ENCODE measurements around the gene SCUBE2.

The SCUBE2 gene

GRCh38 chr11:9072626-9073176 is 18.7 kb downstream of the SCUBE2 start:
- DNase-seq = no peak

GRCh38 chr11:9071692-9072091 is 19.7 kb downstream of the SCUBE2 start:
- DNase-seq = no peak

GRCh38 chr11:9070749-9071491 is 20.5 kb downstream of the SCUBE2 start:
- DNase-seq = no peak

- no peak for DNase-seq
Observed at GRCh38 chr11:9069862-9070470, 21.4 kb downstream of the SCUBE2 start.

DNA sequence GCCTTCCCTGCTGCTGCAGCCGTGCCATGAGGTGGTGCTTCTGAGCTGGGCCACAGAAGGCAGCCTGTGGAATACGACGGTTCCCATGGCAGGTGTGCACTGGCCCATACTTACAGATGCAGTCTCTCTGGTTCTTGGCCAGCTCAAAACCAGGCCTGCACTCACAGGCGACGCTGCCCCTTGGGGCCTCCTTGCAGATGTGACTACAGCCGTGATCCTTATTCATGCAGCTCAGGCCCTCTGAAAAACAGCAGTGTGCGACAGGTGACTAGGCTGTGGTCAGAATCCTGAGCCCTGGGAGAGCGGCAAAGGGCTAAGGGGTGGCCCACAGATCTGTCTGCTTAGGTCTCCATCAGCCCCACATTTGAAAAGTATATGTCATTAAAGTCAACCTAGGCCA is 22.1 kb downstream of the SCUBE2 start:
- no peak for DNase-seq

DNA sequence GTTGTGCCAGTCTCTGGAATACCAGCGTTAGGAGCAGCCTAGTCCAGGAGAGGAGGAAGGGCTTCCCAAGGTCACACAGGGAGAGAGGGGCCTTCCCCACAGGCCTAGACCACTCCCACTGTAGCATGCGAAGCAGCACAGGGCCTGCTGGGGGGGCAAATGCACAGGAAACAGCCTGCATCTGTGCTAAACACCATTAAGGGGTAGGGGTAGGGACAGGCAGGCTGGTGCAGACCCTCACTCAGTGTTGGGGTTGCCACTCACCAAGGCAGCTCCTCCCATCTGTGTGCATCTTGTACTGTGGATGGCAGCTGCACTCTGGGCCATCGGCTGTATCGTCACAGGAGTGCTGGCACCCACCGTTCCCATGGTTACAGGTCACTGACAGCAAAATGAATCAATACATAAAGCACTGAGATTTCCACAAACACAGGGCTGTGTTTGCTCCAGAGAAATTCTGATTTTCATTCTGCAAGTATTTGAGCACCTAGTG is 24.9 kb downstream of the SCUBE2 start:
- DNase-seq = no peak

- no peak for DNase-seq
Observed at GRCh38 chr11:9065607-9066432, 25.6 kb downstream of the SCUBE2 start.

- DNase-seq = no peak
Observed at GRCh38 chr11:9061807-9062206, 29.6 kb downstream of the SCUBE2 start.

DNA sequence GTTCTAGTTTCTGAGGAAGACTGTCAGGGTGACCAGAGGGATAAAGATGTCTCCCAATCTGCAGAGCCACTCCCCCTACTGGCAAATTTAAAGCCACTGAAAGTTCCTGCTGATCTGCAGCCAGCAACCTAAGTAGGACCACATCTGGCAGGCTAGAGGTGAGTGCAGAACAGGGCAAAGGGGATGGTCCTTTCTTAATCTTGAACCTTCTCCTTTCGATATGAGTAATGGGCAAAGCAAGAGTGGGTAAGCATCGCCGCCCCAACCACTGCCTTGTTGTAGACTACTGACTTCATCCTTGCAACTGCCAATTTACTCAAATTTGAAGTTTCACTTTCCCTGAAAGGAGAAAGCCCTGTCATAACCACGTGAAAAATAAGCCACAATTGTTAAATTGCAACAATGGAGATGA is 30.7 kb downstream of the SCUBE2 start:
- peak; percentile 31 to 53 for DNase-seq

DNA sequence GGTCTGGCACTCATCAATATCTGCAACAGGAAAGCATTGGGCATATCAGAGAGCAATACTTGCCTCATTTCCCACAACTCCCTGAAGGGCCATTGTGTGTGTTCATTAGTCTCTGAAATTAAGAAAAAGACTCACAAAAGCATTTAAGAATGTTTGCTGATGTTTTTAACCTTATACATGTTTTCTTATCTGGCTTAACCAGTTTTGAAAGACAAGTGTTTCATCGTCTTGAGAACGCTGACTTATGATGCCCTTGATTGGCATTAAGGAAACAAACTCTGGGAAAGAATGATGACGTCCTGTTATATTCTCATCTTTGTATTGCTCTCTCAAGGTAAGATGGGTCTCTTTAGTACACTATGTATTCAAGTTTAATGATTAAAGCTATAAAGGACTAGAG is 32.0 kb downstream of the SCUBE2 start:
- no peak for DNase-seq

DNA sequence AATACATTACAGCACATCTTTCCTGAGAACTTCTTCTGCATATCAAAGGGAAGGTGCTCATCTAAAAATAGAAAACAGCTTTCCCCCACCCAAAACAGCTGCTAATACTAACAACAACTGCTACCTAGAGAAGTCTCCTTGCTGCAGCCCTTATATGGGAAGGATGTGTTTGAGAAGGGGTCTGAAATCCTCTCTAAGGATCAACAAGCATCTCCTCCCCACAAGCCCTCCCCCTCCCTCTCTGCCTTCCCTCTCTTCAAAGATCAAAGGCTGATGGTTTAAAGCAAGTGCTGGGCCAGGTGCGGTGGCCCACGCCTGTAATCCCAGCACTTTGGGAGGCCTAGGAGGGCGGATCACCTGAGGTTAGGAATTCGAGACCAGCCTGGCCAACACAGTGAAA is 33.5 kb downstream of the SCUBE2 start:
- no peak for DNase-seq

- no peak for DNase-seq
Observed at GRCh38 chr11:9057007-9057406, 34.4 kb downstream of the SCUBE2 start.

DNA sequence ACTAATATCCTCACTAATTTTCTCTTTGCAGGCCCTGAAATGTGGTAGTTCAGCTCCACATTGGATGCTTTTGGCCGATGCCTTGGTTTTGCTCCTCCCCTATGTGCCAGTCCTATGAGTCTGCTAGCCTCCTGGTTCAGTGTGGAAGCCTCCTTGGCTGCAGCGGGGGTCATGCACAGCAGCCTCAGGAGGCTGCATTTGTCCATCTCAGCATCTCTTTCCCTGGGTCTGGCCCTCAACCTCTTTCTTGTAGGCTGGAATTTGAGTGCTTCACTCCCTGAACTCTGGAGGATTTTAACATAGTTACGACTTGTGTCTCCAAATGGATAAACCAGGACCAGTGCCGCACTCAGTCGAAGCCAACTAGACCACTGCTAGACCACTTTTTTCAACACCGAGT is 34.9 kb downstream of the SCUBE2 start:
- no peak for DNase-seq

DNA sequence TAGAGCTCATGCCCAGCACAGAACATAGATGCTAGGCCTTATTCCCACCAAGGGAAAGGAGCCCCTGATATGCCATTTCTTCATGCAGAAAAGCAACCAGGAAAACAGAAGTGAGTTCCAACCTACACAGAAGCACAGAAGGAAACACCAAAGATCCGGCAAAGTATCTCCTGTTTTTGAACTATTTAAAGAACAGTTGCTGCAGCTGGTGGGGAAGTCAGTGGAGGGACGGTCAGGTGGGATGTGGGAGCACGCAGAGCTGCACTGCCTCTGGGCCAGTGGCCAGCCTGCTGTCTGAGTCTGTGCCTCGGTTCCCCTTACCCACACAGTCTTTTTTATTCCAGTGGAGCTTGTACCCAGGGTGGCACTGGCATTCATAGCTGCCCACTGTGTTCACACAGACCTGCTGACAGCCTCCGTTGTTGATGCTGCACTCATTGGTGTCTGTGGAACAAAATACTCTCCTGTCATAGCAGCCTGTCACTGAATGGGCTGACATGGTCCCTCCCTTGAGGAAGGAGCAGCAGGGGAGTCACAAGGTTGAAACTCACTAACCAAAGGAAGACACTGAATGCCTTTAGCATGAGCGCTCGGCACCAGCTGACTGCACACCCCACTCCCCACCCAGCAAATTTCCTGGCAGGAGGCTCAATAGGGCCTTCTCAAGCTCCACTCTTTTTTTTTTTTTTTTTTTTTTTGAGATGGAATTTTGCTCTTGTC is 37.9 kb downstream of the SCUBE2 start:
- DNase-seq = no peak

GRCh38 chr11:9052316-9052715 is 39.1 kb downstream of the SCUBE2 start:
- DNase-seq = no peak

GRCh38 chr11:9049959-9050358 is 41.4 kb downstream of the SCUBE2 start:
- no peak for DNase-seq

DNA sequence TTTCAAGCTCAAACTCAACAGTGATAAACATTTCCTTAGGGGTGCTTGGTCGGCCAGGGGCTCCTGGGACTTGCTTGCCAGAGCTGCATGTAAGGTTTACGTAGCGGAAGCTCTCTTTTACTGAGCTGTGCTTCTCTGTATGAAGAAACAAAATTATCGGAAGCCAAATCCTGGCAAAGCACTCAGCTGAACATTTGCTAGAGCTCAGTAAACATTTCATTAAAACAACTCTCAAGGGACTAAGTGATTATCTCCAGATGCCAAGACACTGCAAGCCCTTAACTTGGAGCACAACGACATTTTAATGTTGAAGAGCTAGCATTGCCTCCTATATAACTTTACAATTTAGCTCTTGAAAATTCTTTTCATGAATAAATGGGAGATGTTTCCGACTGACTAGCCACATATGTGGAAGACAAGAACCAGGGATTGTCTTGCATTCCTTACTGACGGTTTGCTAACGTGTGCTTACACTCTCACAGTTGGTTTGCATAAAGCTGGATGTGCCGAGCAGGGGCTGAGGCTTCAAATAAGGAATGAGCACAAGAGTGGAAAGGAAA is 43.4 kb downstream of the SCUBE2 start:
- DNase-seq = no peak

DNA sequence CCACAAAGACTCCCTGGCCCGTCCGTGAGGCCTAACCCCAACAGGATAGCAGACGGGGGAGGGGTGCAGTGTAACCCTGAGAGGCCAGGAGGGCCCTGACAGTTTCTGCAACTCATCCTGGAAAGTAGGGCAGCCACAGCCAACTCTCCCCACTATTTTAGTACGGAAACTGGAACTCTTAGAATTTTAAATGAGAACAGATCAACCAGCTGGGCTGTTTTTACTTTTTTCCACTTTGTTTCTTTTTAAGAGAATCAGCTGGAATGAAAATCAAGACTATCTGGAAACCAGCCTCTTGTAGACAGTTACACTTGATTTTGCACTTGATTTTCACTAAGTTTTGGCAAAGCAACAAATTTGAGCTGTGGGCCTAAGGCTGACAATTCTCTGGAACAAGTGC is 44.9 kb downstream of the SCUBE2 start:
- no peak for DNase-seq

DNA sequence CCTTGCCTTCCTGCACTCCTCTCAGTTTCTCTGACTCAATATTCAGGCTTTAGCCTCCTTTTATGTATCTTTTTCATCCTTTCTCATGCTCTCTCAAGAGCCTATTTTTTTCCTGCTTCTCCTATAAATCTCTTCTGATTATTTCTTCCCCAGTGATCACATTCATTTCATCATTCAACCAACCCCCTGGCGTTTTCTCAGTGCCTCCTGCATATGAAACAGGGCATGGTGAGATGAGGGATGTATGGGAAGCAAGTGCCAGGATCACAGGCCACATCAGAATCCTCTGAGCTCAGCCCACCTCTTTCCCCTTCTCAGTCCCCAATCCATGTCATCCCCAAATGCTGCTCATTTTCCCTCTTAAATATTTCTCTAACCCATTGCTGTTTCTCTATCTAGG is 48.9 kb downstream of the SCUBE2 start:
- DNase-seq = no peak

DNA sequence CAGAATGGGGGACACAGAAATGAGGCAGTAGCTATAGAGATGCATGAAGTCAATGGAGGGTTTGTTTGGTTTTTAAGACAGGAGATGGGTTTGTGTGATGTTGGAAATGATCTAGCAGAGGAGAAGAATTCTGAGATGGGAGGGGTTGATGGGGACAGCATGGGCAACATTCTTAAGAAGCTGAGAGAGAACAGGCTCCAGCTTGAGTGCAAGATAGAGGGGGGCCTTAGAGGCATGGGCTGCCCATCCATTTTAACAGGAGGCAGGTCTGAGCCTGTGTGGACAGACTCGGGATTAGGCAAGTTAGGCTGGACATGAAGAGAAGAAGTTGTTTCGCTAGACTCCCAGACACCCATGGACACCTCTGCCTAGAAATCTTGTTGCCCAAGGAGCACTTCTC is 49.7 kb downstream of the SCUBE2 start:
- DNase-seq = no peak

GRCh38 chr11:9040410-9040809 is 51.0 kb downstream of the SCUBE2 start:
- DNase-seq = no peak

- DNase-seq = no peak
Observed at GRCh38 chr11:9039863-9040262, 51.5 kb downstream of the SCUBE2 start.
